HL-60 (cell line): ENCODE measurements around the gene PRKCSH.

Experiments used
- DNase-seq, 2 experiments: peaks; one replicate each; pipeline ENCODE4 v3.0.0-alpha.2; 2010 to 2020; ENCODE audit warnings: low read depth in 1 of 2, low spot score in 1 of 2
- H3K27ac ChIP-seq: fragments of 250-450 bp; sonication (Bioruptor Pico); replicated peaks from 2 replicates; pipeline ENCODE4 v1.5.1; 2020; ENCODE audit warnings: mild to moderate bottlenecking, moderate library complexity
- H3K27me3 ChIP-seq: fragments of 250-450 bp; sonication (Bioruptor Pico); 2 replicates; pipeline ENCODE4 v1.5.1; 2021; ENCODE audit warnings: mild to moderate bottlenecking, moderate library complexity; ENCODE audit not compliant: insufficient read depth, poor library complexity, severe bottlenecking
- H3K4me3 ChIP-seq: replicated peaks from 2 replicates; pipeline ENCODE4 v1.5.1; 2011; ENCODE audit warnings: mild to moderate bottlenecking, control low read depth, low read length; ENCODE audit not compliant: insufficient read depth
- GABPA ChIP-seq: IDR thresholded peaks from 2 replicates; pipeline ENCODE4 v1.6.1; 2012; ENCODE audit warnings: low read depth
- POLR2AphosphoS5 ChIP-seq: IDR thresholded peaks from 2 replicates; pipeline ENCODE4 v1.6.1; 2012; ENCODE audit warnings: low read depth
- SPI1 ChIP-seq: IDR thresholded peaks from 2 replicates; pipeline ENCODE4 v1.6.1; 2012; ENCODE audit warnings: low read depth, mild to moderate bottlenecking, borderline replicate concordance
- TF ChIP-seq, protein P1 (sequence below): IDR thresholded peaks from 2 replicates; pipeline ENCODE4 v1.6.1; 2012; ENCODE audit warnings: low read depth; ENCODE audit not compliant: insufficient replicate concordance
- TF ChIP-seq, protein P2 (sequence below): IDR thresholded peaks from one replicate; pipeline ENCODE4 v1.5.1; 2011; ENCODE audit warnings: low read length, control low read depth, inconsistent platforms; ENCODE audit not compliant: insufficient read depth

The PRKCSH gene

GRCh38 chr19:11418549-11419506 is 16.6 kb upstream of the PRKCSH start, which contains the start of gene RGL3:
Gene RGL3, minus strand, starts transcription at chr19:11419314. Its CDS starts 36 bp downstream, at chr19:11419278.
- H3K27me3 ChIP-seq, result peaks cover 58% of the 10 kb centered on the region
- H3K27ac ChIP-seq, result no peak within 1 kb of the TSS
- H3K4me3 ChIP-seq, result no peak within 1 kb of the TSS
- TF ChIP-seq, protein P1, sequence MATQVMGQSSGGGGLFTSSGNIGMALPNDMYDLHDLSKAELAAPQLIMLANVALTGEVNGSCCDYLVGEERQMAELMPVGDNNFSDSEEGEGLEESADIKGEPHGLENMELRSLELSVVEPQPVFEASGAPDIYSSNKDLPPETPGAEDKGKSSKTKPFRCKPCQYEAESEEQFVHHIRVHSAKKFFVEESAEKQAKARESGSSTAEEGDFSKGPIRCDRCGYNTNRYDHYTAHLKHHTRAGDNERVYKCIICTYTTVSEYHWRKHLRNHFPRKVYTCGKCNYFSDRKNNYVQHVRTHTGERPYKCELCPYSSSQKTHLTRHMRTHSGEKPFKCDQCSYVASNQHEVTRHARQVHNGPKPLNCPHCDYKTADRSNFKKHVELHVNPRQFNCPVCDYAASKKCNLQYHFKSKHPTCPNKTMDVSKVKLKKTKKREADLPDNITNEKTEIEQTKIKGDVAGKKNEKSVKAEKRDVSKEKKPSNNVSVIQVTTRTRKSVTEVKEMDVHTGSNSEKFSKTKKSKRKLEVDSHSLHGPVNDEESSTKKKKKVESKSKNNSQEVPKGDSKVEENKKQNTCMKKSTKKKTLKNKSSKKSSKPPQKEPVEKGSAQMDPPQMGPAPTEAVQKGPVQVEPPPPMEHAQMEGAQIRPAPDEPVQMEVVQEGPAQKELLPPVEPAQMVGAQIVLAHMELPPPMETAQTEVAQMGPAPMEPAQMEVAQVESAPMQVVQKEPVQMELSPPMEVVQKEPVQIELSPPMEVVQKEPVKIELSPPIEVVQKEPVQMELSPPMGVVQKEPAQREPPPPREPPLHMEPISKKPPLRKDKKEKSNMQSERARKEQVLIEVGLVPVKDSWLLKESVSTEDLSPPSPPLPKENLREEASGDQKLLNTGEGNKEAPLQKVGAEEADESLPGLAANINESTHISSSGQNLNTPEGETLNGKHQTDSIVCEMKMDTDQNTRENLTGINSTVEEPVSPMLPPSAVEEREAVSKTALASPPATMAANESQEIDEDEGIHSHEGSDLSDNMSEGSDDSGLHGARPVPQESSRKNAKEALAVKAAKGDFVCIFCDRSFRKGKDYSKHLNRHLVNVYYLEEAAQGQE, result no peak
- no peak for TF ChIP-seq SPI1
- no peak for TF ChIP-seq GABPA
- TF ChIP-seq, protein P2, sequence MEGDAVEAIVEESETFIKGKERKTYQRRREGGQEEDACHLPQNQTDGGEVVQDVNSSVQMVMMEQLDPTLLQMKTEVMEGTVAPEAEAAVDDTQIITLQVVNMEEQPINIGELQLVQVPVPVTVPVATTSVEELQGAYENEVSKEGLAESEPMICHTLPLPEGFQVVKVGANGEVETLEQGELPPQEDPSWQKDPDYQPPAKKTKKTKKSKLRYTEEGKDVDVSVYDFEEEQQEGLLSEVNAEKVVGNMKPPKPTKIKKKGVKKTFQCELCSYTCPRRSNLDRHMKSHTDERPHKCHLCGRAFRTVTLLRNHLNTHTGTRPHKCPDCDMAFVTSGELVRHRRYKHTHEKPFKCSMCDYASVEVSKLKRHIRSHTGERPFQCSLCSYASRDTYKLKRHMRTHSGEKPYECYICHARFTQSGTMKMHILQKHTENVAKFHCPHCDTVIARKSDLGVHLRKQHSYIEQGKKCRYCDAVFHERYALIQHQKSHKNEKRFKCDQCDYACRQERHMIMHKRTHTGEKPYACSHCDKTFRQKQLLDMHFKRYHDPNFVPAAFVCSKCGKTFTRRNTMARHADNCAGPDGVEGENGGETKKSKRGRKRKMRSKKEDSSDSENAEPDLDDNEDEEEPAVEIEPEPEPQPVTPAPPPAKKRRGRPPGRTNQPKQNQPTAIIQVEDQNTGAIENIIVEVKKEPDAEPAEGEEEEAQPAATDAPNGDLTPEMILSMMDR, result no peak
- no peak for TF ChIP-seq POLR2AphosphoS5
- DNase-seq, result no peak

DNA sequence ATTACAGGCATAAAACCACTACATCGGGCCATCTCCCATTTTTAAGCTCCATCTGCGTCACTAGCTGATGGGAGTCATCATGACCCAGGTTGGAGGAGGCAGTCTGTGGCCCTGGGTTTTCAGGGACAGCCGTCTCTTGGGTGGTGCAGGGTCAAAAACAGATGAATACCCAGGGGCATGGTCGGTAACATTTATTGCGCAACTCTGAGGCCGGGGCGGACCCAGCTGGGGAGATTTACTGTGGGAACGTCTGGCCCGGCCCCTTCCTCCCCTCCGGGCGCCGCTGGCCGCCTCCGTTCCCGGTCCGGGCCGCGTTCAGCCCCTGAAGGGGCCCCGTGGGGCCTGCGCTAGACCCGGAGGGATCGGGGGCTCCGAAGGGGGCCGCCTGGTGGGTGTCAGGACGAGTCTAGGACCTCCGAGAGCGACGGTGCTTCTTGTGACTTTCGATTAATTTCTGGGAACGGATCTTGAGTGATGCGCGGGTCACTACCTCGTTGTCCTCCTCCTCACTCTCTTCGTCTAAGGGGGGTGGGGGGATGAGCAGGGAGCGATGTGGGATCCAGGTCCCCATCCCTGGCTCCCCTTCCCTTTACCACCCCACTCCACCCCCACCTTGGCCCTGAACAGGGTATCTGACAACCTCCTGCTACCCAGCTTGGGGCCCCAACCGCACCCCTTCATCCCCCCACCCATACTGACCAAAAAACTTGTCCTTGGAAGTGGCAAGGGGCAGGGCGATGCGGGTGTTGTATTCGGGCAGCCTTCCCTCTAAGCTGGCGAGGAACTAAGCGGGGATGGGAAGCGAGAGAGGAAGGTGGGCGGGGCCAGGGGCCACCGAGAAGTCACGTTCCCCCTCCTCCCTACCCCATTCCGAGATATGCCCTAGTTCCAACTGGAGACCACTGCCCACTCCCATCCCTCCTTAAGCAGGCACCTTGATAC is 14.7 kb upstream of the PRKCSH start:
- Histone ChIP-seq H3K27ac (no peak overlapping the region), H3K27me3 (peaks cover 62% of the 10 kb centered on the region), H3K4me3 (no peak overlapping the region)
- TF ChIP-seq POLR2AphosphoS5 (no peak), GABPA (no peak), SPI1 (no peak)
- TF ChIP-seq, protein P2, result no peak
- TF ChIP-seq, protein P1, result no peak
- DNase-seq, result no peak

- Histone ChIP-seq H3K27ac (no peak overlapping the region), H3K4me3 (no peak overlapping the region), H3K27me3 (peaks cover 62% of the 10 kb centered on the region)
- TF ChIP-seq, protein P2, result no peak
- TF ChIP-seq, protein P1, result no peak
- TF ChIP-seq GABPA (no peak), SPI1 (no peak), POLR2AphosphoS5 (no peak)
- DNase-seq, result no peak
These were observed 13.9 kb upstream of the PRKCSH start for GRCh38 chr19:11421371-11422098.
